Fibroblast of villous mesenchyme (primary cell): Measurements from ENCODE around the gene ZNF451. TPM values are rescaled to one million over a fixed set of nuclear protein-coding genes. Genes with fewer than 3 reads are reported as not detected.

Experiments used
- DNase-seq: peaks from one replicate; pipeline ENCODE4 v3.0.0-alpha.2; 2010; ENCODE audit warnings: low read depth
- H3K4me3 ChIP-seq: 2 replicates; pipeline ENCODE4 v1.5.1; 2011; ENCODE audit warnings: low read depth, mild to moderate bottlenecking, low read length
- total RNA-seq: library from RNA; depleted of rRNA; stranded (reverse); fragments of >200 nt; gene quantifications from 2 replicates; pipeline ENCODE4 v1.2.3, GENCODE V29; 2012
- TF ChIP-seq, protein P1 (sequence below): IDR thresholded peaks from 2 replicates; pipeline ENCODE4 v1.5.1; 2012; ENCODE audit warnings: low read depth, mild to moderate bottlenecking, low read length; ENCODE audit not compliant: insufficient read depth

Gene ZNF451
- total RNA-seq, 1 donor, result 85.1 TPM

DNA sequence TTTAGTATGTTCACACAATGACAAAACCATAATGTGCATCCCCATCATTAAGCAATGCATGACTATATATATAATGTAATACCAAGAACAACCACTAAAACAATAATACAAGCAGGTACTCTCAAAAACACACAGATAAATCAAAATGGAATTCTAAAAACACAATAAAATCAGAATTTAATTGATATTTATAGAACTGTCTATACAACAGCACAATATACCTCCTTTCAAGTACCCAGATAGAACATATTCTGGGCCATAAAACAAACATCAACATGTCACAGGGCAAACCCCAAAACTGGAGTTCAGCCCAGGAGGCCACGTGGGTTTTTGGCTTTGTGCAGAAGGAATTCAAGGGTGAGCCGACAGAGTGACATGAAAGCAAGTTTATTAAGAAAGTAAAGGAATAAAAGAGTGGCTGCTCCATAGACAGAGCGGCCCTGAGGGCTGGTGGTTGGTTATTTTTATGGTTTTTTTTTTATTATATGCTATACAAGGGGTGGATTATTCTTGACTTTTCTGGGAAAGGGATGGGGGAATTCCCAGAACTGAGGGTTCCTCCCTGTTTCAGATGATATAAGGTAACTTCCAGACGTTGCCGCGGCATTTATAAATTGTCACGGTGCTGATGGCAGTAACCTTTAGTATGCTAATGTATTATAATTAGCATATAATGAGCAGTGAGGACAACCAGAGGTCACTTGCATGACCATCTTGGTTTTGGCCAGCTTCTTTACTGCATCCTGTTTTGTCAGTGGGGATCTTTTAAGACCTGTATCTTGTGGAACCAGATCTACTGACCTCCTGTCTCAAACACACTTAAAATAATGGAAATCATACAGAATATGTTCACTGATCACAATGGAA is 126.5 kb downstream of the ZNF451 start:
- TF ChIP-seq, protein P1, sequence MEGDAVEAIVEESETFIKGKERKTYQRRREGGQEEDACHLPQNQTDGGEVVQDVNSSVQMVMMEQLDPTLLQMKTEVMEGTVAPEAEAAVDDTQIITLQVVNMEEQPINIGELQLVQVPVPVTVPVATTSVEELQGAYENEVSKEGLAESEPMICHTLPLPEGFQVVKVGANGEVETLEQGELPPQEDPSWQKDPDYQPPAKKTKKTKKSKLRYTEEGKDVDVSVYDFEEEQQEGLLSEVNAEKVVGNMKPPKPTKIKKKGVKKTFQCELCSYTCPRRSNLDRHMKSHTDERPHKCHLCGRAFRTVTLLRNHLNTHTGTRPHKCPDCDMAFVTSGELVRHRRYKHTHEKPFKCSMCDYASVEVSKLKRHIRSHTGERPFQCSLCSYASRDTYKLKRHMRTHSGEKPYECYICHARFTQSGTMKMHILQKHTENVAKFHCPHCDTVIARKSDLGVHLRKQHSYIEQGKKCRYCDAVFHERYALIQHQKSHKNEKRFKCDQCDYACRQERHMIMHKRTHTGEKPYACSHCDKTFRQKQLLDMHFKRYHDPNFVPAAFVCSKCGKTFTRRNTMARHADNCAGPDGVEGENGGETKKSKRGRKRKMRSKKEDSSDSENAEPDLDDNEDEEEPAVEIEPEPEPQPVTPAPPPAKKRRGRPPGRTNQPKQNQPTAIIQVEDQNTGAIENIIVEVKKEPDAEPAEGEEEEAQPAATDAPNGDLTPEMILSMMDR, result peak; percentile 11
- H3K4me3 ChIP-seq, result peak overlapping the region; percentile 2
- peak; percentile 79 for DNase-seq

- DNase-seq, result no peak
- TF ChIP-seq, protein P1, result no peak
- H3K4me3 ChIP-seq, result peak overlapping the region; percentile 4
These were observed 127.3 kb downstream of the ZNF451 start for GRCh38 chr6:57217270-57217669.

Other genes with a start within 250 kb of the ZNF451 start
- gene BEND6, start 135.1 kb upstream of the ZNF451 start, total RNA-seq, result 11.0 and 13.4 TPM in 2 replicates
- 15.1 and 24.6 TPM in 2 replicates for gene KIAA1586, start 43.5 kb upstream of the ZNF451 start, total RNA-seq
- gene BAG2, start 82.1 kb downstream of the ZNF451 start, total RNA-seq, result 17.7 and 32.8 TPM in 2 replicates
- 58.7 and 63.5 TPM in 2 replicates for gene RAB23, start 132.1 kb downstream of the ZNF451 start, total RNA-seq
- gene PRIM2, start 227.4 kb downstream of the ZNF451 start, total RNA-seq, result 33.8 and 51.0 TPM in 2 replicates